ENCODE measurements around the gene EYS.

Gene EYS

DNA sequence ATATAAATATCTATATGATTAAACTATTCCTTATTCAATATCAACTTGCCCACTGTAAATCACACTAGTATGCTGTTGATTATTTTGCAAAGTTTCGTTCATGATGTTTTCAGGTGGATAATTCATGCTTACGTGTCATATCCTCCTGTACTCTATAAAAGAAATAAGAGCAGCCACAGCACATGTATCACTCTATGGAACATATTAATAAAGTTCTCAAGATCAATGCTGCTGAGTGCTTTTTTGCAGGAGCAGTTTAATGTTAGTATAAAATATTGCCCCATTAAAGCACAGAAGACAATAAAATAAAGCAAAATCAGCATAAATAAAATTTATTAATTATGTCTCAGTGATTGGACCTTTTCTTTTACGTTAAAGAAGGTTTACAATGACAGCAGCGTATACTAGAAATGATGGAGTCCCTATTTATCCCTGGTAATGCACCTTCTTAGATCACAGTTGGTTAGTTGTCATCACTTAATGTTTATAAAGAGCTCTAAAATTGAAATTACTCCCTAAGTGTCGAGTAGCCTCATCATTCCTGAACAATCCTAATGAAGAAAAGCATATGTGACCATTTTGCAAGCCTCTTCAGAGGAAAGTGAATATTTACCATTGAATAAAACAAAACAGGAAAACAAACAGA lies 517.7 kb downstream of the EYS start:
- no peaks in the 10 kb centered on the region for H3K36me3 ChIP-seq (ENCODE audit: insufficient read depth, insufficient read length, low read length)
- no peak for DNase-seq (ENCODE audit: low read depth, low spot score)
- H3K9me3 ChIP-seq (ENCODE audit: insufficient read depth, low read length), result no peaks in the 10 kb centered on the region
- no peaks in the 10 kb centered on the region for H3K4me1 ChIP-seq (ENCODE audit: insufficient read depth, insufficient read length)
- H3K9ac ChIP-seq (ENCODE audit: insufficient read length, low read depth), result no peak overlapping the region
- no peak overlapping the region for H3K4me3 ChIP-seq (ENCODE audit: insufficient read length, low read depth)
- no peaks in the 10 kb centered on the region for H3K27me3 ChIP-seq (ENCODE audit: insufficient read depth, insufficient read length)
- TF ChIP-seq YY1 (IDR thresholded peaks at IDR 0.05; ENCODE audit: insufficient read depth, insufficient read length), result no peak
- TF ChIP-seq SUZ12 (IDR thresholded peaks at IDR 0.05; ENCODE audit: extremely low read depth, insufficient read depth, insufficient read length), result no peak
- TF ChIP-seq ZNF274 (IDR thresholded peaks at IDR 0.05; ENCODE audit: low read depth, low read length), result no peak

DNA sequence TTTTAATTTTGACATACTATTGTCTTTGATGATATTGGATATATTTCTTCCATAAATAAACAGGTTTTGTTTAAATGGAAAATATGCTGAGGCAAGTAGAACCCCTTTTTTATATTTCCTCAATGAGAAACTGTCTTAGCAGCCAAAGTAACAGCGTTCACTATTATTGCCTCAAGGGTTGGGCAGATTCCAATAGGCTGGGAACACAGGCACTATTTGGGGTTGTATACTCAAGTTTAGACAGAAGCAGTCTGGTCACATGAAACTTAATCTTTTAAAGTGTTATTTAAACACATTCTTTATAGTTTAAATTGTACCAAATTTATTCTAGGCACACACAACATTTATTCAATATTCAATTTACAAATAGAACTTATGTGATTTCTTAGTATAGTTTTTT lies 520.2 kb downstream of the EYS start:
- DNase-seq (ENCODE audit: low read depth, low spot score), result no peak
- no peaks in the 10 kb centered on the region for H3K9me3 ChIP-seq (ENCODE audit: insufficient read depth, low read length)
- H3K36me3 ChIP-seq (ENCODE audit: insufficient read depth, insufficient read length, low read length), result no peaks in the 10 kb centered on the region
- no peak overlapping the region for H3K4me3 ChIP-seq (ENCODE audit: insufficient read length, low read depth)
- no peak overlapping the region for H3K9ac ChIP-seq (ENCODE audit: insufficient read length, low read depth)
- TF ChIP-seq YY1 (IDR thresholded peaks at IDR 0.05; ENCODE audit: insufficient read depth, insufficient read length) (no peak), ZNF274 (IDR thresholded peaks at IDR 0.05; ENCODE audit: low read depth, low read length) (no peak), SUZ12 (IDR thresholded peaks at IDR 0.05; ENCODE audit: extremely low read depth, insufficient read depth, insufficient read length) (no peak)
- H3K27me3 ChIP-seq (ENCODE audit: insufficient read depth, insufficient read length), result no peaks in the 10 kb centered on the region
- no peaks in the 10 kb centered on the region for H3K4me1 ChIP-seq (ENCODE audit: insufficient read depth, insufficient read length)

DNA sequence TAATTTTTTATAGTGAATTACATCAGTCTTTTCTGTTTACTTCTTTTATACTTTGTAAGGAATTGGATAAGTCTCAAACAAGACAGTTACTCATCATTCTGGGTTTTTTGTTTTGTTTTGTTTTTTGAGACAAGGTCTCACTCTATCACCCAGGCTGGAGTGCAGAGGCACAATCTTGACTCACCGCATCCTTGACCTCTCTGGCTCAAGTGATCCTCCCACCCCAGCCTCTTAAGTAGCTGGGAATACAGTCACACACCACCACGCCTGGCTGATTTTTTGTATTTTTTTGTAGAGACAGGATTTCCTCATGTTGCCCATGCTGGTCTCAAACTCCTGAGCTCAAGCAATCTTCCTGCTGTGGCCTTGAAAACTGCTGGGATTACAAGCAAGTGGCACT lies 524.3 kb downstream of the EYS start:
- TF ChIP-seq YY1 (IDR thresholded peaks at IDR 0.05; ENCODE audit: insufficient read depth, insufficient read length) (no peak), SUZ12 (IDR thresholded peaks at IDR 0.05; ENCODE audit: extremely low read depth, insufficient read depth, insufficient read length) (no peak), ZNF274 (IDR thresholded peaks at IDR 0.05; ENCODE audit: low read depth, low read length) (no peak)
- H3K27me3 ChIP-seq (ENCODE audit: insufficient read depth, insufficient read length), result no peaks in the 10 kb centered on the region
- DNase-seq (ENCODE audit: low read depth, low spot score), result no peak

DNA sequence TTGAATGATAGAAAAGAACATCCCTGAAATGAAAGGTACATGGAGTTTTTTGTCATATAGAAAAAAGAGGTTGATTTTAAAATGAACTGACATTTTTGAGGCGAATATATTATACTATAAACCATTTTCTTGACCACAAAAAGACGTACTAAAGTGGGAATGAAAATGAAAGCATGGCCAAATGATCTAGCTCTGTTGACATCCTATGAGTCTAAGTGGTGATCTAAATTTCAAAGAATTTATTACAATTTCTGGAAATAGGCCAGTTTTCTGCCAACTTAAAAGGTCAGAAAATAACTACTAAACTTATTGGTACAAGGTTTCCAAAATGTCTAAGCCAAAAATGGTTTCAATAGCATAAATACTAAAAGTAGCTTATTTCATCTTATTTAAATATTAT lies 536.8 kb downstream of the EYS start:
- no peak overlapping the region for H3K9ac ChIP-seq (ENCODE audit: insufficient read length, low read depth)
- no peak overlapping the region for H3K4me3 ChIP-seq (ENCODE audit: insufficient read length, low read depth)
- no peaks in the 10 kb centered on the region for H3K27me3 ChIP-seq (ENCODE audit: insufficient read depth, insufficient read length)
- H3K36me3 ChIP-seq (ENCODE audit: insufficient read depth, insufficient read length, low read length), result no peaks in the 10 kb centered on the region
- no peak for DNase-seq (ENCODE audit: low read depth, low spot score)
- H3K4me1 ChIP-seq (ENCODE audit: insufficient read depth, insufficient read length), result no peaks in the 10 kb centered on the region
- H3K9me3 ChIP-seq (ENCODE audit: insufficient read depth, low read length), result no peaks in the 10 kb centered on the region
- TF ChIP-seq ZNF274 (IDR thresholded peaks at IDR 0.05; ENCODE audit: low read depth, low read length), result no peak
- TF ChIP-seq YY1 (IDR thresholded peaks at IDR 0.05; ENCODE audit: insufficient read depth, insufficient read length), result no peak
- no peak for TF ChIP-seq SUZ12 (IDR thresholded peaks at IDR 0.05; ENCODE audit: extremely low read depth, insufficient read depth, insufficient read length)

More for the DNA sequence above, 524.3 kb downstream of the EYS start:
- no peak overlapping the region for H3K9ac ChIP-seq (ENCODE audit: insufficient read length, low read depth)
- H3K36me3 ChIP-seq (ENCODE audit: insufficient read depth, insufficient read length, low read length), result no peaks in the 10 kb centered on the region
- no peak overlapping the region for H3K4me3 ChIP-seq (ENCODE audit: insufficient read length, low read depth)
- no peaks in the 10 kb centered on the region for H3K4me1 ChIP-seq (ENCODE audit: insufficient read depth, insufficient read length)
- no peaks in the 10 kb centered on the region for H3K9me3 ChIP-seq (ENCODE audit: insufficient read depth, low read length)

DNA sequence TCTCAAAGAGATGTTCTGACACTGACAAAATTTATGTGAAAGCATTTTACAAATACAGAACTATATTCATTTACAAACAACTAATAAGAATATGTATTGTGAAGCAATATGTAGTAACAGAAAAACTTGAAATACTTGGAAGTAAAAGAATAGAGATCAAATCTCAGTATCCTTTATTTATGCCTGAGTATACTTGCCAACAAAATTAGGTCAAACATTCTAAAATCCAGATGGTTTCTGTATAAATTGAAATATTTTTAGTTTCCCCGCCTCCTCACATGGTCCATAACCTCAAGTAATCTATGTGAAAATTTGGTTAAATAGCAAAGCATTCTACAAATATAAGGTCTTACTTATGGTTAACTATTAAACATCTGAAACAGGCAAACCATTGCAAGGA lies 545.4 kb downstream of the EYS start:
- Histone ChIP-seq H3K36me3 (ENCODE audit: insufficient read depth, insufficient read length, low read length) (no peaks in the 10 kb centered on the region), H3K4me3 (ENCODE audit: insufficient read length, low read depth) (no peak overlapping the region), H3K4me1 (ENCODE audit: insufficient read depth, insufficient read length) (no peaks in the 10 kb centered on the region), H3K27me3 (ENCODE audit: insufficient read depth, insufficient read length) (no peaks in the 10 kb centered on the region), H3K9me3 (ENCODE audit: insufficient read depth, low read length) (no peaks in the 10 kb centered on the region), H3K9ac (ENCODE audit: insufficient read length, low read depth) (no peak overlapping the region)
- no peak for TF ChIP-seq YY1 (IDR thresholded peaks at IDR 0.05; ENCODE audit: insufficient read depth, insufficient read length)
- no peak for TF ChIP-seq ZNF274 (IDR thresholded peaks at IDR 0.05; ENCODE audit: low read depth, low read length)
- TF ChIP-seq SUZ12 (IDR thresholded peaks at IDR 0.05; ENCODE audit: extremely low read depth, insufficient read depth, insufficient read length), result no peak
- no peak for DNase-seq (ENCODE audit: low read depth, low spot score)

DNA sequence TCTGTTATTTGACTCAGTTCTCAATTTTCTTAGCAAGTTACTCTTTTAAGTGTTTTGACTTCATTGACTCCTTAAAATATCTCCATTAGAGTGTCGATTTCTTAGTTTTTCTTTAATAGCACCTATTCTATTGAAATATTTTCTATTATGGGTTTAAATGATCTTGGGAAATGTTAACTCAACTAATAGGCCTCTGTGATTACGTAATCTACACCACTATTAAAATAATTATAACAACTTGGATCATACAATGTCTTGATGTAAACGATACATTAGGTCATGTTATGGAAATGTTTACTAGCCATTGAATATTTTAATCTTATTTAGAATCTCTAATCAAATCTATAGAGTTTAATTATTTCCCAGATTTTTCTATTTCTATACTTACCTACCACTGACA lies 550.0 kb downstream of the EYS start:
- Histone ChIP-seq H3K9ac (ENCODE audit: insufficient read length, low read depth) (no peak overlapping the region), H3K36me3 (ENCODE audit: insufficient read depth, insufficient read length, low read length) (no peaks in the 10 kb centered on the region), H3K4me1 (ENCODE audit: insufficient read depth, insufficient read length) (no peaks in the 10 kb centered on the region), H3K4me3 (ENCODE audit: insufficient read length, low read depth) (no peak overlapping the region), H3K9me3 (ENCODE audit: insufficient read depth, low read length) (no peaks in the 10 kb centered on the region), H3K27me3 (ENCODE audit: insufficient read depth, insufficient read length) (no peaks in the 10 kb centered on the region)
- TF ChIP-seq ZNF274 (IDR thresholded peaks at IDR 0.05; ENCODE audit: low read depth, low read length), result no peak
- no peak for TF ChIP-seq SUZ12 (IDR thresholded peaks at IDR 0.05; ENCODE audit: extremely low read depth, insufficient read depth, insufficient read length)
- TF ChIP-seq YY1 (IDR thresholded peaks at IDR 0.05; ENCODE audit: insufficient read depth, insufficient read length), result no peak
- no peak for DNase-seq (ENCODE audit: low read depth, low spot score)

DNA sequence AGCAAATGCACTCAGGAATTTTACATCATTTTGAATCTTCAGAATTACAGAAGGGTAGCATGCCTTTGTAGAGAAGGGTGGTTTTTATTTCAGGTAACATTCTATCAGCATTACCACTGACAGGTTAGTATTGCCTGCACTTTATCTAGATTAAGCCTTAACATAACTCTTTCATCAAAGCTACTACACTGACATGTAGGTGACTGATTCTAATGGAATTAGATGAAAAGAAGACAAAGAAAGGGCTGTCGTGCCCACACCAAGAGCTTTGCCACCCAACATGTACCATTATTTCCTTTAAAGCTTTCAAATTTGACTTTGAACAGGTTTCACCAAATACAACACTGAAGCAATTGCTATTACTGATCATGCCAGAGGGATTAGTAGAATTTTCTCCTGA lies 551.9 kb downstream of the EYS start:
- H3K36me3 ChIP-seq (ENCODE audit: insufficient read depth, insufficient read length, low read length), result no peaks in the 10 kb centered on the region
- no peaks in the 10 kb centered on the region for H3K9me3 ChIP-seq (ENCODE audit: insufficient read depth, low read length)
- no peak overlapping the region for H3K4me3 ChIP-seq (ENCODE audit: insufficient read length, low read depth)
- no peak for TF ChIP-seq ZNF274 (IDR thresholded peaks at IDR 0.05; ENCODE audit: low read depth, low read length)
- no peak for TF ChIP-seq YY1 (IDR thresholded peaks at IDR 0.05; ENCODE audit: insufficient read depth, insufficient read length)
- no peak for TF ChIP-seq SUZ12 (IDR thresholded peaks at IDR 0.05; ENCODE audit: extremely low read depth, insufficient read depth, insufficient read length)
- DNase-seq (ENCODE audit: low read depth, low spot score), result no peak
- no peaks in the 10 kb centered on the region for H3K4me1 ChIP-seq (ENCODE audit: insufficient read depth, insufficient read length)
- no peaks in the 10 kb centered on the region for H3K27me3 ChIP-seq (ENCODE audit: insufficient read depth, insufficient read length)
- H3K9ac ChIP-seq (ENCODE audit: insufficient read length, low read depth), result no peak overlapping the region
